Measurements from ENCODE around the gene MAZ. TPM values are rescaled to one million over a fixed set of nuclear protein-coding genes. Genes with fewer than 3 reads are reported as not detected.
"Not testable (repeated sequence)": the region's sequence is repeated elsewhere in the genome, so short reads cannot be mapped to it uniquely, and the experiment has no call there.

MAZ gene
- polyA plus RNA-seq, 5 donors = 231 to 333 (median 262) TPM

- DNase-seq = no peak
Observed at GRCh38 chr16:29820271-29820701, 14.0 kb downstream of the MAZ start, which contains the start of gene MVP. TSS of gene MVP (plus strand) at chr16:29820462. CDS start at chr16:29830550, 10,088 bp downstream.

- DNase-seq = no peak
Observed at GRCh38 chr16:29820730-29821642, 14.7 kb downstream of the MAZ start.

DNA sequence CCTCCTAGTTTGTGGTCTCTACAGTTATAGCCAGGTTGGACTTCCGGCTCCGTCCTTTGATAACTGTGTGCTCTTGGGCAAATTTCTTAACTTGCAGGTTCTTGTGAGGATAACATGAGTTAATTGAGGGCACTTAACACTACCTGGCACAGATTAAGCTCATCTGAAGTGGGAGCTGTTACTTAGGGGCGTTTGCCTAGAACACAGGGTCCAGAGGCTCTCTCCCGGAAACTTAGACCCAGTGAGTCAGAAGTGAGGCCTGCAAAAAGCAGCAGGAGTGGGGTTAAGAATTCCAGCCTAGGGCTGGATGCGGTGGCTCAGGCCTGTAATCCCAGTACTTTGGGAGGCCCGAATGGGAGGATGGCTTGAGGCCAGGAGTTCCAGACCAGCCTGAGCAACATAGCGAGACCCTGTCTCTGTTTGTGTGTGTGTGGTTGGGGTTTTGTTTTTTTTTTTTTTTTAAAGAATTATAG is 15.3 kb downstream of the MAZ start:
- no peak for DNase-seq

GRCh38 chr16:29824589-29825144 is 18.3 kb downstream of the MAZ start:
- DNase-seq = no peak

DNA sequence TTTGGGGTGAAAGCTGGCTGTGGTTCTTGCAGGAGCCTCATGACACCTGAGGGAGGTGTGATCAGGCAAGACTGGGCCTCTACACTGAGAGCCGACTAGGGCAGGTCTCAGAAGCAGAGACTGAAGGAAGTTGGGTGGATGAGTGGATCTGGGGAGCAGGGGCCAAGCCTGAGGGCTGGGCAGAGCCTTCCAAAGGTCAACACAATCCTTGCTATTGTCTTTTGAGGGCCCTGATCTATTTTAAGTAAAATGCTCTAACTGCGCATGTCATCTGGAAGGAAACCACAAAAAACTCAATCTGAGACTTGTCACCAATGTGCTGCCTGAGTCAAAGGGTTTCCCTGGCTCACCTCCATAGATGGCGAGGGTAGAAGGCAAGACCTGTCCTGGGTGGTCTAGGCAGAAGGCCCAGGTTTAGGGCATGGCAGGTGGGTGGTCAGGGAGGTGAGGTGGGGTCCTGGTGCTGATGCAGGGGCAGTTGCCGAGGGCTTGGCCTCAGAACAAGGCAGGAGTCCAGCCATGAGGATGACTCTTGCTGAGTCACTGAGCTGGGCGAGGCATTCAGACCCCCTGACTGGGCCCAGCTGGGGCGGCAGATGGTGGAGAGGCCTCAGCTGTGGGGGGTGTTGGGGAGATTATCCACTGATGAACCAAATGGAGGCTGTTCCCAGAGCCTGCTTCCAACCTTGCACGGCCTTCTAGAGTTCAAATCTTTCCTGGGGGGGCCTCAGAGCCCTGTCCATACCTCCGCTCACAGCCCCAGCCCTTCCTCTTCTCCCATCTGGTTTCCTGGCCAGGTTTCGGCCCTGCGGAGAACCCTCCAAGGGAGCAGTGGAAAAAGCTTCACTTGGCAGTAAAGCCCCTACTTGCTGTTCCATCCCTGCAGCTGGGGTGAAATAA is 19.1 kb downstream of the MAZ start:
- no peak for DNase-seq

DNA sequence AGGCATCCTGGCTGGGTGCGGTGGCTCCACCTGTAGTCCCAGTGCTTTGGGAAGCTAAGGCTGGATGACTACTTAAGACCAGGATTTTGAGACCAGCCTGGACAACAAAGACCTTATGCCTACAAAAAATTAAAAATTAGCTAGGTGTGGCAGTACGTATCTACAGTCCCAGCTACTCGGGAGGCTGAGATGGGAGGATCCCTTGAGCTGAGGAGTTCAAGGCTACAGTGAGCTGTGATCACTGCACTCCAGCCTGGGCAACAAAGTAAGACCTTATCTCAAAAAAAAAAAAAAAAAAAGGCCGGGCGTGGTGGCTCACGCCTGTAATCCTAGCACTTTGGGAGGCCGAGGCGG is 20.0 kb downstream of the MAZ start:
- DNase-seq = no peak

GRCh38 chr16:29830774-29831173 is 24.4 kb downstream of the MAZ start:
- DNase-seq = no peak

DNA sequence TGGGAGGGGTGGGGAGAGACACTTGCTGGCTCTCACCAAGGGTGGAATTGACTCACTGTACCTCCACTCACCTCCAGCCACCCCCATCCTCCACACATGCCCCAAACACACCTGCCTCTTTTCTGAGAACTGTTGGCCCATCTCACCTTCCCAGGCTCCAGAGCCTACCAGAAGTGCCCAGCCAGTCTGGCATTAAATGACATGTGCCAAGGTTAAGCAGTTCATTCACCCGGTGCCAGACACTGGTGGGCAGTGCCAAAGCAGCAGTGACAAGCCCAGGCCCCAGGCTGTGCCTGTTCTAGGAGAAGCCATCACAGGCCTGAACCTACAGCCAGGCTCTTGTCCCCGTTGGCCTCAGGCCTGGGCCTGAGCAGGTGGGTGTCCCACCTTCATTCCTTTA is 25.2 kb downstream of the MAZ start:
- DNase-seq = no peak

- DNase-seq = not testable (repeated sequence)
Observed at GRCh38 chr16:29833219-29833618, 26.9 kb downstream of the MAZ start.

DNA sequence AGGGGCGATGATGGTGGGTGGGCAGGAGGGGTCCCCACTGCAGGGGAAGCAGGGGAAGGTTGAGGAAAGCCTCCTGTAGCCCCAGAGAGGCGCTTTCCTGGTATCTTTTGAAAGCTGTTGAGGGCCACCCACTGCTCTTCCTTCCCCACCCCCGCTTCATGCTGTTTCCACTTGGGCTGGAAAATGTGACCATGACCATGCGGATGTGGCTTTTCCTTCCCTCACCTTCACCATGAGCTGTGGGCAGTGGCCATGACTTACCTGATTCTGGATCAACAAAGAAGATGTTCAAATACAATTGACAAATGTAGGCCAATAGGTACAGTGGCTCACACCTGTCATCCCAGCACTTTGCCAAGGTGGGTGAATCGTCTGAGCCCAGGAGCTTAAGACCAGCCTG is 27.8 kb downstream of the MAZ start:
- no peak for DNase-seq

DNA sequence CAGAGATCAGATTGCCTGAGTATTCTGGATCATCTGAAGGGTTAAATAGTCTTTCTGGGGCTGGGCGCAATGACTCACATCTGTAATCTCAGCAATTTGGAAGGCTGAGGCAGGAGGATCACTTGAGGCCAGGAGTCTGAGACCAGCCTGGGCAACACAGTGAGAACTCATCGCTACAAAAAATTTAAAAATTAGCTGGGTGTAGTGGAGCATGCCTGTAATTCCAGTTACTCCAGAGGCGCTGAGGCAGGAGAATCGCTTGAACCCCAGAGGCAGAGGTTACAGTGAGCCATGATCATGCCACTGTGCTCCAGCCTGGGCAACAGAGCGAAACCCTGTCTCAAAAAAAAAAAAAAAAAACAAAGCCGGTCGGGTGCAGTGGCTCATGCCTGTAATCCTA is 29.6 kb downstream of the MAZ start:
- no peak for DNase-seq

- DNase-seq = no peak
Observed at GRCh38 chr16:29836623-29837022, 30.3 kb downstream of the MAZ start.

GRCh38 chr16:29837841-29838240 is 31.5 kb downstream of the MAZ start:
- no peak for DNase-seq

DNA sequence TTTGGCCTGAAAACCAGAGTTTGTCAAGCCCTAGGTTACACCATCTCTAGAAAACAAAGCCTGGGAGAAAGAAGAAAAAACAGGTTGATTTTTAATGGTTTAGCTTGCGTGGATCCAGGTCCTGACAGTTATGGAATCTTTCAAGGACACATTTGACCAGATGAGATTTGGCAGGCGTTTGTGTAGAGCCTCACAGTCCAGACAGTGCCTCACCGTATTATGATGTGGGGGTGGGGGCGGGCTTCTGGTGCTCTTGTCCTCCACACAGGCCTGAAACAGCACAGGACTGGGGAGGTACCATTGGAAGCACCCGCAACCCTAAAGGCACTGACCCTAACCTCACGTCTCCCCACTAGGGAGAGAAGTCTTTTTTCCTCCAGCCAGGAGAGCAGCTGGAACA is 33.5 kb downstream of the MAZ start:
- no peak for DNase-seq

DNA sequence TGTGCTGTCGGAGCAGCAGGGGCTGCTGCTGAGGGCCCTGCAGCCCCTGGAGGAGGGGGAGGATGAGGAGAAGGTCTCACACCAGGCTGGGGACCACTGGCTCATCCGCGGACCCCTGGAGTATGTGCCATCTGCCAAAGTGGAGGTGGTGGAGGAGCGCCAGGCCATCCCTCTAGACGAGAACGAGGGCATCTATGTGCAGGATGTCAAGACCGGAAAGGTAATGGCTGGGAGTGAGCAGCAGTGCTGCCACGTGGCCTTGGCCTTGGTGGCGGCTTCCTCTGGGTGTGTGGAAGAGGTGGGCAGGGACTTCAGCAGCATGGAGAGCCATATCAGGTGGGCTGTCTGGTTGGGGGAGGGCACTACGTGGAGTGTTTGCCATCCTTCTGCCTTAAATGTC is 33.9 kb downstream of the MAZ start:
- no peak for DNase-seq

DNA sequence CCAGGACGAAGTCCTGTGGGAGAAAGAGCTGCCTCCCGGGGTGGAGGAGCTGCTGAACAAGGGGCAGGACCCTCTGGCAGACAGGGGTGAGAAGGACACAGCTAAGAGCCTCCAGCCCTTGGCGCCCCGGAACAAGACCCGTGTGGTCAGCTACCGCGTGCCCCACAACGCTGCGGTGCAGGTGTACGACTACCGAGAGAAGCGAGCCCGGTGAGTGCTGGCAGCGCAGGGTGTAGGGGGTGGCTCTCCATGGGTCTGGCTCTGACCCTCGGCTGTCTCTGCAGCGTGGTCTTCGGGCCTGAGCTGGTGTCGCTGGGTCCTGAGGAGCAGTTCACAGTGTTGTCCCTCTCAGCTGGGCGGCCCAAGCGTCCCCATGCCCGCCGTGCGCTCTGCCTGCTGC is 35.3 kb downstream of the MAZ start:
- no peak for DNase-seq

- DNase-seq = no peak
Observed at GRCh38 chr16:29842732-29843346, 36.5 kb downstream of the MAZ start.

GRCh38 chr16:29843931-29844330 is 37.6 kb downstream of the MAZ start:
- no peak for DNase-seq

- DNase-seq = no peak
Observed at GRCh38 chr16:29844575-29845331, 38.4 kb downstream of the MAZ start.

GRCh38 chr16:29845656-29846055 is 39.3 kb downstream of the MAZ start:
- no peak for DNase-seq

Data from right lung (tissue), 5 donors.